GM18498 (cell line): ENCODE results near the gene CHTF8.
"Not testable (repeated sequence)": the region's sequence is repeated elsewhere in the genome, so short reads cannot be mapped to it uniquely, and the experiment has no call there.

Source experiments
- ATAC-seq: cut with Tn5 transposase; IDR thresholded peaks from one replicate; pipeline ENCODE4 v1.9.1; 2021; ENCODE audit warnings: mild to moderate bottlenecking, moderate library complexity; ENCODE audit not compliant: unreplicated experiment

CHTF8 gene

DNA sequence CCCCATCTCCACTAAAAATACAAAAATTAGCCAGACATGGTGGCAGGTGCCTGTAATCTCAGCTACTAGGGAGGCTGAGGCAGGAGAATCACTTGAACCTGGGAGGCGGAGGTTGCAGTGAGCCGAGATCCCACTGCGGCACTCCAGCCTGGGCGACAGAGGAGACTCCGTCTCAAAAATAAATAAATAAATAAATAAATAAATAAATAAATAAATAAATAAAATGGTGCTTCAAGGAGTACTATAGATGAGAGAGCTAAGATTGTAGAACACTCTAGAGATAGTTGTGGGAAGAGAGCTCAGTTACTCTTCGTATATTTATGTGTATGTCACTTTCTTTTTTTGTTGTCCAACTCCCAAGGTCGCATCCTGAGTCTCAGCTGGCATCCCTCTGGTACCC lies 7.1 kb upstream of the CHTF8 start:
- not testable (repeated sequence) for ATAC-seq

DNA sequence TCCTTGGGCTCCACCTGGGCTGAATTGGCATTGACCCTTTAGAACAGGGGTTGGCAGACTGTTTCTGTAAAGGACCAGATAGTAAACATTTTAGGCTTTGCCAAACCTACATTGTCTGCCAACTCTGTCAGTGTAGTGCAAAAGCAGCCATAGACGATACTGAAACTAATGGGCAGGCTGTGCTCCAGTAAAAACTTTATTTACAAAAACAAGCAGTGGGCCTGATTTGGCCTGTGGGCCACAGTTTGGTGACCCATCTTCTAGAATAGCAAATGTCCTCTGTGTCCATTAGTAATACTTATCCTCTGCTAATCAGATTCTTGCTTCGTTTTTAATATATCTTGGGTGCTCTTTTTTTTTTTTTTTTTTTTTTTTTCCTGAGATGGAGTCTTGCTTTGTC lies 6.2 kb upstream of the CHTF8 start:
- ATAC-seq: no peak

DNA sequence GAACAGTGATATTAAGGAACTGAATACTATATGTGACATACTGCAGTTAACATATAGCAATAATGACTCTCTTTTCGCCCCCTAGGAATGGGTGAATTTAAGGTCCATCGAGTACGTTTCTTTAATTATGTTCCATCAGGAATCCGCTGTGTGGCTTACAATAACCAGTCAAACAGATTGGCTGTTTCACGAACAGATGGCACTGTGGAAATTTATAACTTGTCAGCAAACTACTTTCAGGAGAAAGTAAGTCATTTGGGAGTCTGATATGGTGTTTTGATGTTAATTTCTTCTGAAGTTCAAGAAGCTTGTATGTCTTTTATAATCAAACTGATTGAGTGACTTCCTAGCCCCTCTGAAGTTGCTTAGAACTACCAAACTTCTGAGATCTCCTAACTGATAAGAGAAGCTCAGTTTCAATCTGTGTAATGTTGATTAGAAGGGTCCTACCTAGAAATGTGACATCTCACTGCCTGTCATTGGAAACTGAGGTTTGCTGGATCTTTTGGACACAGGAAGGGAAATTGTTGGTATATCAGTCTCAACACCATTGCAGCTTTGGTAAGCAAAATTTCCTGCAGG lies 1.1 kb upstream of the CHTF8 start:
- ATAC-seq: no peak

DNA sequence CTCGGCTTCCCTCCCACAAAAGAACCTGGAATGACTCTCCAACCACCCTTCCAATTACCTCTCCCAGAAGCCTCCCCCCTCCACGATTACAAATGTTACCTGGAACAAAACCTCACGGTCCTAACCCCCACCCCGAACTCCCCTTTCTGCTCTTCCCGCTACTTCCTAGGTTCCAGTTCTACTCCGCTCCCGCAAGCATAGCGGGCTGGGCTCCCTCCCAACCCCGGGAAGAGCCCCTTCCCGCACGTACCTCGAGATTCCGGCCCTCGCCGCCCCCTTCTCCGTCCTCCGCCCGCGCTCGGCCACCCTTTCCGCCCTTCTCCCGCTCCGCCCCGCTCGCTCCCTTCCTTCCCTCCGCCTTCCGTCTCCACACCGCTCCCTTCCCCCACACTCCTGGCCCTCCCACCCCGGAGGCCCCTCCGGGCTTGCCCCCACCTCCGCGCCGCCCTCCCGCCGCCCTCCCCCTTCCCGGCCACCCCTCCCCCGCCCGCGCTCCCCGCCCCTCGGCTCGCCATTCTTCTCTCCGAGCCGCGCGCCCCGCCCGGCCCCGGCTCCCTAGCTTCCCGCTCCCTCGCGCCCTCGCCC lies 457 bp downstream of the CHTF8 start:
- ATAC-seq: peak; percentile 50

DNA sequence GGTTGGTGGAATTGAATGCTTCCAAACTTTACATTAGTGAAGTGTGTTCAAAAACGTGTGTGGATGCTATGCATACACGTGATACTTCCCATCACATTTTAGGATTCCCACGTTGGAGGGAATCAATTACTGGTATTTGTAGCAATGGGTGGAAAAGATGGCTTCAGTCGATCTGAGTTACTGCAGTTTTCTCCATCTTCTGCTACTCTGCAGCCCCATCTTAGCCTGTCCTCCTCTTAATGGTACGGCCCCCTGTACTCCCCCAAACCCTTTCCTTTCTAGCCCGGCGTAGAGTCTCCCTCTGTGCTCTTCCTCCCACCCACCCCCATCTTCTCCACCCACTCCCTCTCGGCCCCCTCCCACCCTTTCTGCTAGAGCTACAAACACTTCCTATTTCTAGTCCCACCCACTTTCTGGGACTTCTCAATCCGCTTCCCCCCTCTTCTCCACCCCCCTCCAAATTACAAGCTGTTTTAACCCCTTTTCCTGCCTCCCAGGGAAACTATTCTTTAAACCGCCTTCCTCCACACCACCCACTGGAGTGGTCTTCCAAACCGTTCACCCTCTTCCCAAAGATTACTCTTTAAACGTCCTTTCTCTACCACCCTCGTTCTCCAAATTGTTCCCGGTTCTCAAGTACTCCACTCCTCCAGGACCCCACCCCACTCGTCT lies 1.1 kb downstream of the CHTF8 start:
- no peak for ATAC-seq

DNA sequence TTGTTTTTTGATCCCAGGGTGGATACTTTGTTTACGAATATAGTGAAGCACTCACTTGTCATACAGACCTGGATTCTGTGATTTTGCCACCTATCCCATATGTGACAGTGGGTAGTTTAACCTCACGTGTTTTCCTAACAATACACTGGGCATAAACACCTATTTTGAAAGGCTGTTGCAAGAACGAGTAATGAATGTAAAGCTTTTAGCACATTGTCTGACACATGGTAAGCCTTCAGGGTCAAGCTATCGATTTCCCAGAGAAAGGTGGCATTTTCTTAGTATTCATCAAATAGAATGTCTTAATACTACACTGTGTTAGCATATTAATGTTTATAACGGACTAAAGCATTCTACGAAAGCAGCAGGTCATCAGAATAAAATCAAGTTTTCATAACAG lies 1.9 kb downstream of the CHTF8 start:
- no peak for ATAC-seq

DNA sequence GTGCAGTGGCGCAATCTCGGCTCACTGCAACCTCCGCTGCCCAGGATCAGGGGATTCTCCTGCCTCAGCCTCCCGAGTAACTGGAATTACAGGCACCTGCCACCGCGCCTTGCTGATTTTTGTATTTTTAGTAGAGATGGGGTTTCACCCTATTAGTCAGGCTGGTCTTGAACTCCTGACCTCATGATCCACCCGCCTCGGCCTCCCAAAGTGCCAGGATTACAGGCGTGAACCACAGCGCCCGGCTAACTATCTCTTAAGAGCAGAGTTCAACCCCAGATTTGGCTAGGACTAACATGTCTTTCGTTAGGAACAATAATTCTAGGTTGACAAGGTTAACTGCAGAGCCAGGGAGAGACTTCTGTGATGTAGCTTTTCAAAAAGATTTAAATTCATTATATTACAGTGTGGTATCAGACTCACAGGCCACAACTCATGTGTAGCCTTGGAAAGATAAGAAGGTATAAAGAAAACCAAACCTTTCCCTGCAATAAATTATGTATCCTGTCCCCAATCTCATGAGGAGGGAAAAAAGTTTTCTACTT lies 4.3 kb downstream of the CHTF8 start:
- no peak for ATAC-seq

DNA sequence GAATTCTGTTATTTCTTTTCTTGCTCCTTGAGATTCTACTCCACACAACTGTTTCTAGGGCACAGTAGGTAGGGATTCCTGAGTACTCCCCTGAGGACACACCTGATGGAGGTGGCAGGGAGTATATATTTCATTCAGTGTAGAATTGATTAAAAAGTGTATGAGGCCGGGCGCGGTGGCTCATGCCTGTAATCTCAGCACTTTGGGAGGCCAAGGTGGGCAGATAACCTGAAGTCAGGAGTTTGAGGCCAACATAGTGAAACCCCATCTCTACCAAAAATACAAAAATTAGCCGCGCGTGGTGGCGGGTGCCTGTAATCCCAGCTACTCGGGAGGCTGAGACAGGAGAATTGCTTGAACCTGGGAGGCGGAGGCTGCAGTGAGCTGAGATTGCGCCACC lies 5.6 kb downstream of the CHTF8 start:
- ATAC-seq: not testable (repeated sequence)

DNA sequence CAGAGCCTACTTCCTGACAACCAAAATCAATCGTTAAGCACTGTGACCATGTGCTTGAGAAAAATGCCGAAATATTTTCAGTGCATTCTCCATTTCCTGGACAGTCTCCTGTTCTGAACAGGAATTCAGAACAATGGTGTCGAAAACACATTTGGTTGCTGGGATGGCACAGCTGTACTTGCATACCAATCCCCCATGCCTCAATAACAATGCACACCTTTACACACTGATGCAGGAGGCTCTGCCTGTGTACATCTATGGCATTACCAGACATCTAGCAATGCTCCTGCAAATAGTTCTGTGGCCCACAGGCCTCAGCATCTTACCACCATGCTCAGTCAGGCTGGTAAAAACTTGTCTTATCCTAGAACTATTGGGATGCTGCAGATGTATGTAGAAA lies 6.2 kb downstream of the CHTF8 start:
- ATAC-seq: no peak

DNA sequence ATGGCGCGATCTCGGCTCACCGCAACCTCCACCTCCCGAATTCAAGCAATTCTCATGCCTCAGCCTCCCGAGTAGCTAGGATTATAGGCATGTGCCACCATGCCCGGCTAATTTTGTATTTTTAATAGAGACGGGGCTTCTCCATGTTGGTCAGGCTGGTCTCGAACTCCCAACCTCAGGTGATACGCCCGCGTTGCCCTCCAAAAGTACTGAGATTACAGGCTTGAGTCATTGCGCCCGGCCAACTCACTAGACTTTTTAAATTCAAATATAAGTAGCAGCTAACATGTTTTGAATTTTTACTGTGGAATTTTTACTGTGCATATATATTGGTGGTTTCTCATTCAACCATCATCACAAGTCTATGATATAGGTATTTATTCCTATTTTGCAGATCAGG lies 7.4 kb downstream of the CHTF8 start:
- not testable (repeated sequence) for ATAC-seq

DNA sequence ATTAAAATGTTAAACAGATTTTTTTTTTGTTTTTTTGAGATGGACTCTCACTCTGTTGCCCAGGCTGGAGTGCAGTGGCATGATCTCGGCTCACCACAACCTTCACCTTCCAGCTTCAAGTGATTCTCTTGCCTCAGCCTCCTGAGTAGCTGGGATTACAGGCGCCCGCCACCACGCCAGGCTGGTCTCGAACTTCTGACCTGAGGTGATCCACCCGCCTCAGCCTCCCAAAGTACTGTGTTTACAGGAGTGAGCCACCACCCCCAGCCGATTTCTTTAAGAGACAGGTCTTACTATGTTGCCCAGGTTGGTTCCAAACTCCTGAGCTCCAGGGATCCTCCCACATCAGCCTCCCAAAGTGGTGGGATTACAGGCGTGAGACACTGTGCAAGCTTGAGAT lies 8.0 kb downstream of the CHTF8 start:
- ATAC-seq: not testable (repeated sequence)

DNA sequence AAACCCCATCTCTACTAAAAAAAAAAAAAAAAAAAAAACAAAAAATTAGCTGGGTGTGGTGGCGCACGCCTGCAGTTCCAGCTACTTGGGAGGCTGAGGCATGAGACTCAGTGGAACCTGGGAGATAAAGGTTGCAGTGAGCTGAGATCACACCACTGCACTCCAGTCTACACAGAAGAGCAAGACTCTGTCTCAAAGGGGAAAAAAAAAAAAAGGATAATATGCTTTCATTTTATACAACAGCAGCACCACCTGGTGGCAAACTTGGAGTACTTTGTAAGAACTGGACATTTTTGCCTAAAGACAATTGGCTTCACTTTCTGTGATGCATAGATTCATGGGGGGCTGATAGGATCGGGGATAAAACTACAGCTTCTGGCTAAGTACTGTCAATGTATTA lies 8.5 kb downstream of the CHTF8 start:
- ATAC-seq: no peak

DNA sequence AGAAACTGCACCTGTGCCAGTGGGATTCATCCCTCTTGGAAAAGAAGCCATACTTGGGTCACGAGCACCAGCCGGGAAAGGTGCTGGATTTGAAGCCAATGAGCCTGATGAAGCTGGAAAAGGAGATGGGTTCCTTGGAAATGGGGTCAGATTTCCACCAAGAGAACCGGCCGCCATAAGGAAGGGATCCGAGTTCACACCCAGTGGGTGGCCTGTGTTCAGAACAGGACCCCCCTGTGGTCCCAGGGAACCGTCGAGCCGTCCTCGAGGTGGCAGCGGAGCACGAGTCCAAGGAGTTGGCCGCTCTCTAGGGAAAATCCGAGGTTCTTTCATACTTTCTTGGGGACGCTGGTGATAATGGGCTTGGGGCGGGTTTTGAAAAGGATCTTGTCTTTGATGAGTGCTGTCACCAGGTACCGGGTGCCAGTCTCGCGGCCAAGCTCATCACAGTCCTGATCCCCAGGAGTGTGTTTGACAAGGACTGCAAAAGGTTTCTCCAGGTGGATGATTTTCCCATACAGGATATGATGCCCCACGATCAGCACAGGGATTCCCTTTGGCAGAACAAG lies 12.2 kb downstream of the CHTF8 start:
- no peak for ATAC-seq

DNA sequence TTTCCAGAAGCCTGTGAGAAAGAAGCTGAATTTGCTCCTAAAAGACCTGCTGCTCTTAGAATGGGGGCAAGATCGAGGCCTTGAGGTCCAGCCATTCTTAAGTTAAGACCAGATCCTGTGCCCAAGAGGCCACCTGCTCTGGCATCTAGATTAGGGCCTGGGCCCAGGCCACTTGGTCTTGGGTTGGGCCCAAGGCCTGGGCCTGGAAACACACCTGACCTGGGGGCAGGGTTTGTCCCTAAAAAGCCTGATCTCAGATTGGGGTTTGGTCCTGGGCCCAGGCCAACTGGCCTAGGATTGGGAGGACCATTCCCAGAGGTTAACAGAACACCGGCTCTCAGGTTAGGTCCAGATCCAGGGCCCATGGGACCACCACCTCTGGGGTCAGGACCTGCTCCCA lies 12.9 kb downstream of the CHTF8 start:
- ATAC-seq: no peak

DNA sequence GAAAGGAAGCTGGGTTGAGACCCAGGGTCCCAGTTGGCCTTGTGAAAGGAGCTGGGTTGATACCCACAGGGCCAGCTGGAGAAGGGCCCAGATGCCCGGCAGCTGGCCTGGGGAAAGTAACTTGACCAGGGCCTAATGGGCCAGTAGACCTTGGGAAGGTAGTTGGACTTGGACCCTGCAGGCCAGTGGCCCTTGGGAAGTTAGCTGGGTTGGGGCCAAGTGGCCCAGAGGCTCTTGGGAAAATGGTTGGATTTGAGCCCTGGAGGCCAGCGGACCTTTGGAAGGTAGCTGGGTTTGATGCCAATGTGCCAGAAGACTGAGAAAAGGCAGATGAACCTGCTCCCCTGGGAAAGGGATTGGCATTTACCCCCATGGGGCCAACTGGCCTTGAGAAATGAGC lies 13.4 kb downstream of the CHTF8 start:
- ATAC-seq: no peak

DNA sequence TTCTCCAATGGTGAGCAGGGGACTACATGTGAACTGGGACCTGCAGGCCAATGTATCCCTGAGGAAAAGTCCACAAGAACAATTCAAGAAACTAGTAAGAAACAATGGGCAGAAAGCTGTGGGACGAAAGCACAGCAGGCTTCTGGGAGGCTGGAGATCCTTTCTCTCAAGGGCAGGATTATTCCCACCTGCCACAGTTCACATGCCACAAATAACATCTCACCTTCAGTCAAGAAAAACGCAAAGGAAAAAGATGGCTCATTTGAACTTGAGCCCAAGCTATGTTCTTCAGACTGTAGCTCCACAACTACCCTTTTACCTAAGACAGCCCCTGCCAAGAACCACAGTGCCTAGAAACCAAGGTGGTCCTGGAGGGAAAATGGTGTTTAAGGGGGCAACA lies 13.9 kb downstream of the CHTF8 start:
- ATAC-seq: no peak

DNA sequence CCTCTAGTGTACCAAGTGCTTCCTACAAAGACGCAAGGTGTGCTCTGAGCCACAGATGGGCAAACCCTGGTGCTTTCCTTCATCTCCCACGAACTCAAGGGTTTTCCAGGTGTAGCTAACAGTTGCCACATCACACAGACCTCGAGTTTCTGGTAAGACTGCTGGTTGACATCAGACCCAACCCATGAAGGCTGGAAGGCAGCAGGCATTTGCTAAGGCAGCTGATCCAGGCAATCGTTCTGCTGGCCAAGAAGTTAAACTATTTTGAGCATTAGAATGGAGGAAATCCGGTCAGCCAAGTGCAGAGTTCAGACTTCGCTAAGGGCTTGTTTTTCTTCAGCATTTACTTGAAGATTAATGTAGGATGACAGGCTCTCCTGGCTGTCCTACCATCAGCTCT lies 15.5 kb downstream of the CHTF8 start:
- no peak for ATAC-seq

DNA sequence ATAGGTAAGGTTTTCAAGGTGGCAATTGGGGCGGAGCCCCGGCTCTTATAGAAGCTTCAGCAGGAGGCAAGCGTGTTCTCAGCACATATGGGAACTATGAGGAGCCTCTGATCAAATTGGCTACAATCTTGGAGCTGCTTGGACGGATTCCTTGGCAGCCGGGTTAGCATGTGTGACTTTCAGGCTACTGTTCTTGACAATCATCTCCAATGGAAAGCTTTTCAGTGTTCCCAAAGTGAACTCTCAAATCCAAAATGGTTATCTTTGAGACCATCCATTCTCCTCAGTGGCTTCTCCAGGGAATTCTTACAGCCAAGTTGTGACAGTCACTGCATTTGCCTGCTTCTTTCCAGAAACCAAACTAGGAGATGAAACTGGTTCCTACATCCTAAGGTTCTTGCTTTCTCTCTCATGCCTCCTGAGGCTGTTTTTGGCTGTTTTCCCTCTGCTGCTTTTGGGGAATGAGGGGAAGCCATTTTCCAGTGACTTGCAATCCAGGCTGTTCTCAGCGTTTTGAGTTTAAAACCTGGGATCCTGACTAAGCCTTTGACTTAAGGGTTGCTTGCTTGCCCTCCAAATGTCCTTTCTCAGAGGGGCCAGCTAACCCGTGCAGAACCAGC lies 16.0 kb downstream of the CHTF8 start:
- no peak for ATAC-seq

DNA sequence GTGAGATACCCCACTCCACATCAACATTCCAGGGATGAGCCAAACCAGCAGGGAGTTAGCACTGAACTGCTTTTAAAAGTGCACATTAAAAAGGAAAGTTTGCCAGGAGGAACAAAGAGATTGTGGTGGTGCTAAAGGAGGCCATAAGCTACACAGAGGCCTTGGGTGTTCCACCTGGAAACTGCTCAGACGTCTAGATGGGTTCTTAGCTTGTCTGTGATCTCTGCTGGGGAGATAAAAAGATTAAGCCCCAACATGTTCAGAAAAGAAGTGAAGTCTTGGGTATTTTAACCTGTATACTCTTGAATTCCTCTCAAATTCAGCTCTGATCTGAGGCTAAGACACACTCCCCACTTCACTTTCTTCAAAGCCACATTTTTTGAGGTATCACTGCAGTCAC lies 16.6 kb downstream of the CHTF8 start:
- ATAC-seq: no peak

DNA sequence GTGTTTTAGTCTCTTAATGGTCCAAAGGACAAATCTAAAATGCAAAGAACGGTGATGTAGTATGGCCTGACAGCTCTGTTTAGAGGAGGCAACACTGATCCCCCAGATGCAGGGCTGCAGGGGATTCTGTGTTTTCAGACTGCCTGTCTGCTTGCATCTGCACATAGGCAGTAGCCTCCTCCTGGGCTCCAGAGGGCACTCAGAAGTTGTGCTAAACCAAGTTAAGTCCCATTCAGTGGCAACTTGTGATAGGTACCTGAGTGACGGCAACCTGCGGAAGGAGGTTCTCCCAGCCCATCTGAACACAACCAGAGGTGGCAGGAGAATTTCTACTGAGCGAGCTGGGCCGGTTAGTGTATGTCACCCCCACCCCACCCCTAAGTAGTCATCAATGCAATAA lies 17.0 kb downstream of the CHTF8 start:
- no peak for ATAC-seq

DNA sequence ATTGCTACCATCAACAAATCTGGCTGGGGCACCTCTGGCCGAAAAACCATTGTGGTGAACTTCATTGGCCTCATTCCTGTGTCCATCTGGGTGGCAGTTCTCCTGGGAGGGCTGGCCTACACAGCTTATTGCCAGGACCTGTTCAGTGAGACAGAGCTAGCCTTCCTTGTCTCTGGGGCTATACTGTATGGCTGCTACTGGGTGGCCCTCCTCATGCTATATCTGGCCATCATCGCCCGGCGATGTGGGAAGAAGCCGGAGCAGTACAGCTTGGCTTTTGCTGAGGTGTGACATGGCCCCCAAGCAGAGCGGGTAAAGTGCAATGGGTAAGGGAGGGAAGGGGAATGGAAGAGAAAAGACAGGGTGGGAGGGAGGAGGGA lies 17.4 kb downstream of the CHTF8 start:
- no peak for ATAC-seq
